GM12872 (cell line): ENCODE data around the gene PTPRD.

ENCODE experiments used
- TF ChIP-seq, protein P1 (sequence below): IDR thresholded peaks from 3 replicates; pipeline ENCODE4 v1.5.1; 2011; ENCODE audit warnings: low read depth, mild to moderate bottlenecking, low read length, moderate library complexity; ENCODE audit not compliant: insufficient read depth

Gene PTPRD

DNA sequence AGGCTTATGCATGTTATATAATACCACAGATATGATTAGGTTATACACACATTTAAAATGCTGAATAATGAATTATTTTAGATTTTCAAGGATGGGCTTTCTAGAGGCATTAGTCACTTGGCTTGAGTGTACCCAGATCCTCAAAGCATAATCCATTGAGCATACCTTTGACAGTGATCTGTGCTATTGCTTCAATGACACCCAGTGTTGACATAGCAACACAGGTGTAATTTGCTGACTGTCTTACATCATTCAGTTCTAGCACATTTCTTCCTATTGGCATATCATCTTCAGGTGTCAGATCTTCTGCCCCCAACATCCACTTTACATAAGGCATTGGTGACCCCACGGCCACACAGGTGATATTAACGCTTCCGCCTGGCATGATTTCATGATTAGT, 2091.7 kb downstream of the PTPRD start:
- TF ChIP-seq, protein P1, sequence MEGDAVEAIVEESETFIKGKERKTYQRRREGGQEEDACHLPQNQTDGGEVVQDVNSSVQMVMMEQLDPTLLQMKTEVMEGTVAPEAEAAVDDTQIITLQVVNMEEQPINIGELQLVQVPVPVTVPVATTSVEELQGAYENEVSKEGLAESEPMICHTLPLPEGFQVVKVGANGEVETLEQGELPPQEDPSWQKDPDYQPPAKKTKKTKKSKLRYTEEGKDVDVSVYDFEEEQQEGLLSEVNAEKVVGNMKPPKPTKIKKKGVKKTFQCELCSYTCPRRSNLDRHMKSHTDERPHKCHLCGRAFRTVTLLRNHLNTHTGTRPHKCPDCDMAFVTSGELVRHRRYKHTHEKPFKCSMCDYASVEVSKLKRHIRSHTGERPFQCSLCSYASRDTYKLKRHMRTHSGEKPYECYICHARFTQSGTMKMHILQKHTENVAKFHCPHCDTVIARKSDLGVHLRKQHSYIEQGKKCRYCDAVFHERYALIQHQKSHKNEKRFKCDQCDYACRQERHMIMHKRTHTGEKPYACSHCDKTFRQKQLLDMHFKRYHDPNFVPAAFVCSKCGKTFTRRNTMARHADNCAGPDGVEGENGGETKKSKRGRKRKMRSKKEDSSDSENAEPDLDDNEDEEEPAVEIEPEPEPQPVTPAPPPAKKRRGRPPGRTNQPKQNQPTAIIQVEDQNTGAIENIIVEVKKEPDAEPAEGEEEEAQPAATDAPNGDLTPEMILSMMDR = no peak

DNA sequence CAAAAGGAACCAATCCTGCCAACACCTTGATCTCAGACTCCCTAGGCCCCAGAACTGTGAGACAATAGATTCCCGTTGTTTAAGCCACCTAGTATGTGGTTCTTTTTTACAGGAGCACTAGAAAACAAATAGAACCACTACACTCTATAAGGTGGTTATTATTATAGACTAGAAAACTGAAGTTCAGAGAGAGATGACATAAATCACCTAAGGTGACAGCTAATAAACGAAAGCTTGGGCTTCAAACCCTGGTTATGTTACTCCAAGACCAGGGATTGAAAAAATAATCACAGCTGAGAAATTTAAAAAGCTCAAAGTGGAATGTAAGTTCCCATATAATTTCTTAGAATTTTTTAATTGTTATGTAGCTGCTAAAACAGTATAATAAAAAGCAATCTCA, 2097.1 kb downstream of the PTPRD start:
- TF ChIP-seq, protein P1 = no peak

DNA sequence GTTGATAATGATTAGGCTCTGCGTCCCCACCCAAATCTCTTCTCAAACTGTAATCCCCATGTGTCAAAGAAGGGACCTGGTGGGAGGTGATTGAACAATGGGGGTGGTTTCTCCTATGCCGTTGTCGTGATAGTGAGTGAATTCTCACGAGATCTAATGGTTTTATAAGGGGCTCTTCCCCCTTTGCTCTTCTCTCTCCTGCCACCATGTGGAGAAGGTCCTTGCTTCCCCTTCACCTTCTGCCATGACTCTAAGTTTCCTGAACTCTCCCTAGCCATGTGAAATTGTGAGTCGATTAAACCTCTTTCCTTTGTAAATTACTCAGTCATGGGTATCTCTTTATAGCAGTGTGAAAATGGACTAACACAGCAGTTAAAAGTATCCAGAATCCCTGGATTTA, 2098.0 kb downstream of the PTPRD start:
- TF ChIP-seq, protein P1 = 0 out of 3 replicates have a peak, but pooled peaks have one; percentile 4

DNA sequence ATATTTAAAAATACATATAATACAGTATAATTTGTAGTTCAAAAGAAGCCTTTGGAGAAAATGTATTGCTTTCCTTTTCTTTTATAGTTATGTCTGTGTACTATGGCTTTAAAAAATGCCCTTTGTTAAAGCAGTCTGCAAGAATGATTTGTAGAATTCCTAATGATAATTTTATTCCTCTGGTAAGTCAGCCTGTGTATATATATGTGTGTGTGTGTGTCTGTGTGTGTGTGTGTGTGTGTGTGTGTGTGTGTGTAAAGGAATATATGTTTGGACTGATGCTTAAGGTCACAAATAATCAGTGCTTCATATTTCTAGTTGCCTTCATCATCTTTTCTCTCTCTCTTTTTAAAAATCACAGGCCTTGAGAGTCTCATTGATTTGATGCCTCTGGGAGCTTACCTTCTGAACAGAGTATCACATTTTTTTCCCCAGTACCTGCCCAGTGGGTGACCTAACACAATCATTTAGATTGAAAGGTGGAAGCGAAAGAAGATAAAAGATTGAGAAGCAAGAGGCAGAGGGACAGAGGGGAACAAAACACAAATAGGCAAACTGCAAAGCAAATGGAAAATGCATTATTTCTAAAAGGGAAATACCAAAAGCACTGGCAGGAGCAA, 2104.0 kb downstream of the PTPRD start:
- TF ChIP-seq, protein P1 = no peak

DNA sequence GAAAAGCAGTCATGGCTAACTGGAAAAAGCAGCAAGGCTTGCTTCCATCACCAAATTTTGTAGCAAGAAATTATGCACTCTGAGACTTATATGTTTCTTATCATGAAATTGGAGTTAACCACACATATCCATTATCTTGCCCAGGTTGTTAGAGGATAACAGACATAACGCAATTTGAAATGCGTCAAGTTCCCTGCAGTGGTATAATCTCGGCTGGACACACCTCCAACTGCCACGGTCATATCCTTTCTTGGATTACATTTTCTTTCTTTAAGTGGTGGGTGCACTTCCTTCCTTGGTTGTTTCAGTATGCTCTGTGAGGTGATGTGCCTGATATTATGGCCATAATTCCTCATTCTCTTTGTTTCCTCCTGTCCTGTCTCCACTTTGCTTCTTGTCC, 2118.2 kb downstream of the PTPRD start:
- TF ChIP-seq, protein P1 = no peak

DNA sequence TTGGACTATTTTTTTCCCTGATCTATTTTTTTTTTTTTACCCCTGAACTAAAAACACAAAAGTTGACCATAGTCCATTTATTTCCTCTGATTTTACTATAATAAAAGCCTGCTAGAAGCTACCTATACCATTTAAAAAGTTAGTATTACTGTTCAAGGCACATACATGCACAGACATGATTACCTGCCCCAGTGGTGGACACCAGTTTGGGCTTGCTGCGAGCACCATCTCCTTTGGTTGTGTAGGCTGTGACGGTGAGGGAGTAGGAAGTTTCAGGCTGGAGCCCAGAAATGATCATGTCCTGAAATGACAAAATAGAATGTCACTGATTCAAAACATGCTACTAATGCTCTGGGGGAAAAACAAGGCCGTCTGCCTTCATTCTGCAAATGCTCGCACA, 2120.1 kb downstream of the PTPRD start:
- TF ChIP-seq, protein P1 = no peak

DNA sequence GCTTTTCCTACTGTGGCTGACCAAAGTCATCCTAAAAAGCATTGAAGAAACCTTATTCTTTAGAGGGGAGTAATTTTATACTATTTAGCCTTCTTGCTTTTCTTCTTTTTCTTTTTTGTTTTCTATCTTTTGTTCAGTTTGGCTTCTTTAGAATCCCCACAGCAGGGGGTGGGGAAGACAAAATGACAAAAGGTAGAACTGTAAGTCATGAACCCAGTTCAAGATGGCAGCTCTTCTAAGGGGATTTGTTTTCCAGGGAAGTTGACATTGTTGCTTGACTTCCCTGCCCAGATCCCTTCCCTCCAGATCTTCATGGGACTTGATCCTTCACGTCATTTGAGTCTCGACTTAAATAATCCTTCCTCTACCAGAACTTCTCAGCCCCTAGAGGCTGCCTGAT, 2120.8 kb downstream of the PTPRD start:
- TF ChIP-seq, protein P1 = no peak
